ENCODE measurements around the gene BPTF. TPM values are rescaled to one million over a fixed set of nuclear protein-coding genes. Genes with fewer than 3 reads are reported as not detected.

The BPTF gene
- total RNA-seq, 4 donors from 2014 or later = 29.3 to 43.9 (median 38.1) TPM

DNA sequence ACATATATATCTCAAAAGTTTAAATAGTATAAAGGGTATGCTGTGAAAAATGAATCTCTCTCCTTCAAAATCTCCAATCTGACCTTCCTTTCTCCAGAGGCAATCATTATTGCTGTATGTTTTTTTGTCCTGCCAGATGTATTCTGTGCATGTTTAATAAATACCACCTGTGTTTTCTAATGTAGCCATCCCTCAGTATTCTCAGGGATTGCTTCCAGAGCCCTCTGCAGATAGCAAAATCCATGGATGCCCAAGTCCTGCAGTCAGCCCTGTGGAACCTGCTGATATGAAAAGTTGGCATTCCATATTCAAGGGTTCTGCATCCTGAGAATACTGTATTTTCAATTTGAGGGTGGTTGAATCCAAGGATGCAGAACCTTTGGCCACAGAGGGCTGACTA, 42.9 kb downstream of the BPTF start:
- DNase-seq (no peak), ATAC-seq (no peak)
- TF ChIP-seq POLR2A (IDR thresholded peaks at IDR 0.05) = no peak
- TF ChIP-seq, protein P1, sequence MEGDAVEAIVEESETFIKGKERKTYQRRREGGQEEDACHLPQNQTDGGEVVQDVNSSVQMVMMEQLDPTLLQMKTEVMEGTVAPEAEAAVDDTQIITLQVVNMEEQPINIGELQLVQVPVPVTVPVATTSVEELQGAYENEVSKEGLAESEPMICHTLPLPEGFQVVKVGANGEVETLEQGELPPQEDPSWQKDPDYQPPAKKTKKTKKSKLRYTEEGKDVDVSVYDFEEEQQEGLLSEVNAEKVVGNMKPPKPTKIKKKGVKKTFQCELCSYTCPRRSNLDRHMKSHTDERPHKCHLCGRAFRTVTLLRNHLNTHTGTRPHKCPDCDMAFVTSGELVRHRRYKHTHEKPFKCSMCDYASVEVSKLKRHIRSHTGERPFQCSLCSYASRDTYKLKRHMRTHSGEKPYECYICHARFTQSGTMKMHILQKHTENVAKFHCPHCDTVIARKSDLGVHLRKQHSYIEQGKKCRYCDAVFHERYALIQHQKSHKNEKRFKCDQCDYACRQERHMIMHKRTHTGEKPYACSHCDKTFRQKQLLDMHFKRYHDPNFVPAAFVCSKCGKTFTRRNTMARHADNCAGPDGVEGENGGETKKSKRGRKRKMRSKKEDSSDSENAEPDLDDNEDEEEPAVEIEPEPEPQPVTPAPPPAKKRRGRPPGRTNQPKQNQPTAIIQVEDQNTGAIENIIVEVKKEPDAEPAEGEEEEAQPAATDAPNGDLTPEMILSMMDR (IDR thresholded peaks at IDR 0.05 in 4 of 5, conservative IDR thresholded peaks at IDR 0.05 in 1 of 5) = no peak
- in situ Hi-C loops (cut with MboI; ENCODE audit: low sequenced_read_pairs in 4 of 4) (no loop called here), intact Hi-C loops (cut with DNase I; ENCODE audit: low total_unique reads) (no loop called here)
- H3K27ac ChIP-seq = no peak overlapping the region
- H3K9me3 ChIP-seq = no peaks in the 10 kb centered on the region
- H3K36me3 ChIP-seq = no peaks in the 10 kb centered on the region
- no peaks in the 10 kb centered on the region for H3K27me3 ChIP-seq
- H3K4me3 ChIP-seq = no peak overlapping the region
- peaks cover 0 to 5% of the 10 kb centered on the region in 2 donors for H3K4me1 ChIP-seq

DNA sequence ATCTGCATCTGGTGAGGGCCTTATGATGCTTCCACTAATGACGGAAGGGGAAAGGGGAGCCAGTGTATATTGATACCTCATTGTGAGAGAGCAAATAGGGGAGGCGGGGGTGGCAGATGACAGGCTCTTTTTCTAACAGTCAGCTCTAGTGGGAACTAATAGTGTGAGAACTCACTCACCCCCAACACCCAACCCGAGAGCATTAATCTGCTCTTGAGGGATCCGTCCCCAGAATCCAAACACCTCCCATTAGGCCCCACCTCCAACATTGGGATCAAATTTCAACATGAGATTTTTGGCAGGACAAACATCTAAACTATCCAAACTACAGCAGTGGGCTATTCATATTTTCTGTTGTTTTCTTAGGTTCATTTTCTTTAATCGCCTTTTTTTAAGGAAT, 54.4 kb downstream of the BPTF start:
- in situ Hi-C loops (cut with MboI; ENCODE audit: low sequenced_read_pairs in 4 of 4) (no loop called here), intact Hi-C loops (cut with DNase I; ENCODE audit: low total_unique reads) (no loop called here)
- Histone ChIP-seq H3K36me3 (peaks cover 0 to 35% of the 10 kb centered on the region in 2 donors), H3K9me3 (no peaks in the 10 kb centered on the region), H3K4me1 (peaks cover 0 to 4% of the 10 kb centered on the region in 2 donors), H3K4me3 (no peak overlapping the region), H3K27me3 (no peaks in the 10 kb centered on the region), H3K27ac (no peak overlapping the region)
- DNase-seq (no peak), ATAC-seq (no peak)
- TF ChIP-seq, protein P1 (IDR thresholded peaks at IDR 0.05 in 4 of 5, conservative IDR thresholded peaks at IDR 0.05 in 1 of 5) = no peak
- no peak for TF ChIP-seq POLR2A (IDR thresholded peaks at IDR 0.05)

DNA sequence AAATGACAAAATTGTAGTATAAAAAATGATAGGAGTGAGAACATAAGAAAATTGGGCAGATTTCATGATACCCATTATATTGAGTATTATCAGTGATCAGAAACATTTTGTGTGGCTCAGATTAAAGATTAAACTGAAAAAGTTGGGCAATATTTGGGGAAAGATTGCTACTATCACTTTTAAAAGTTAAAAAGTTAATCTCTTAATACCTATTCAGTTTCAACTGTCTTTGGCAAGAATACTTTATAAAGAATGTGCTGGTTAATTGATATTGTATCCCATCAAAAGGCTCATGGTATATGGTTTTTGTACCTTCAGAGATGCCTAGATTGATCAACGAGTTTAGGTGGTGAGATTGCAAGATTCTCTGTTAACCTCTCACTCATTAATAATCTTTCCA, 55.8 kb downstream of the BPTF start:
- intact Hi-C loops (cut with DNase I; ENCODE audit: low total_unique reads) (no loop called here), in situ Hi-C loops (cut with MboI; ENCODE audit: low sequenced_read_pairs in 4 of 4) (no loop called here)
- no peak for DNase-seq
- no peak for ATAC-seq
- no peak overlapping the region for H3K4me3 ChIP-seq
- no peak overlapping the region for H3K27ac ChIP-seq
- H3K27me3 ChIP-seq = no peaks in the 10 kb centered on the region
- TF ChIP-seq, protein P1 (IDR thresholded peaks at IDR 0.05 in 4 of 5, conservative IDR thresholded peaks at IDR 0.05 in 1 of 5) = no peak
- TF ChIP-seq POLR2A (IDR thresholded peaks at IDR 0.05) = no peak
- peaks cover 0 to 20% of the 10 kb centered on the region in 2 donors for H3K36me3 ChIP-seq
- no peaks in the 10 kb centered on the region for H3K9me3 ChIP-seq
- H3K4me1 ChIP-seq = peaks cover 0 to 4% of the 10 kb centered on the region in 2 donors

DNA sequence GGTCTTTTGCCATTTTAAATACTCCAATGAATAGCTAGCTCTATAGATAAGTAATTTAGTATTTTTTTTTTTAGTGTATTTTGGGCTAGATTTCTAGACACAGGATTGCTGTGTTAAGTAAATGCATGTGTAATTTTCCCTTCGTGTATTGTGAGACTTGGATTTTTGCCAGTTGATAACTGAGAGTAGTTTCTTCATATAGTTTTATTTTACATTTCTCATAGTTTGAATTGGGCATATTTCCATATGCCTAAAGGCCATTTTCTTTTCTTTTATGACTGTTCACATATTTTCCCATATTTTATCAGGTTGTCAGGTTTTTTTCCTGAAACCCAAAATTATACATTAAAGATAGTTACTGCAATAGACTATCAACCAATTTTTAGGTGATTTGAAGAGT, 59.4 kb downstream of the BPTF start:
- no peak for DNase-seq
- in situ Hi-C loops (cut with MboI; ENCODE audit: low sequenced_read_pairs in 4 of 4) (no loop called here), intact Hi-C loops (cut with DNase I; ENCODE audit: low total_unique reads) (no loop called here)
- ATAC-seq = no peak
- Histone ChIP-seq H3K4me3 (no peak overlapping the region), H3K27me3 (no peaks in the 10 kb centered on the region), H3K36me3 (peaks cover 0 to 17% of the 10 kb centered on the region in 2 donors), H3K4me1 (peaks cover 0 to 2% of the 10 kb centered on the region in 2 donors), H3K9me3 (no peaks in the 10 kb centered on the region), H3K27ac (no peak overlapping the region)
- TF ChIP-seq POLR2A (IDR thresholded peaks at IDR 0.05) = no peak
- TF ChIP-seq, protein P1 (IDR thresholded peaks at IDR 0.05 in 4 of 5, conservative IDR thresholded peaks at IDR 0.05 in 1 of 5) = no peak

DNA sequence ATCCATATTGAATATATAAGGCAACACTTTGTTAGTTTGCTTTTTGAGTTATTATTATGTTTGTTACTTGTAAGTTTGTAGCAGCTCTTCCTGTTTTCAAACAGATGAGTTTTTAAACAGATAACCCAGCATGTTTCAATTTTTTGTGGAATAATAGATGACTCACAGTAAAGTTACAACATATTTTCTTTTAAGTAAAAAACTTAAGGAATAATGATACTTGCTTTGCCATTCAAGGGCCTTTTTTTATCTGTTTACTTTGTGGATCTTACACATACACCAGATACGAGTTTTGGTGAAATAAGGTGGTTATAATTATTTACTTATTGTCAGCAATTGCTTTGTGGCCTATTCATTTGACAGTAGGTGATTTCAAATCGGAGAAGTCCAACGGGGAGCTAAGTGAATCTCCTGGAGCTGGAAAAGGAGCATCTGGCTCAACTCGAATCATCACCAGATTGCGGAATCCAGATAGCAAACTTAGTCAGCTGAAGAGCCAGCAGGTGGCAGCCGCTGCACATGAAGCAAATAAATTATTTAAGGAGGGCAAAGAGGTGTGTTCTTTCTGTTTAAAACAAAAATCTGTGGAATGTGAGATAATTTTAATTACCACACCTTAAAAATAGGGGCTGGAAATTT, 66.3 kb downstream of the BPTF start:
- in situ Hi-C loops (cut with MboI; ENCODE audit: low sequenced_read_pairs in 4 of 4) = no loop called here
- TF ChIP-seq POLR2A (IDR thresholded peaks at IDR 0.05) = no peak
- TF ChIP-seq, protein P1 (IDR thresholded peaks at IDR 0.05 in 4 of 5, conservative IDR thresholded peaks at IDR 0.05 in 1 of 5) = no peak
- H3K27ac ChIP-seq = no peak overlapping the region
- intact Hi-C loops (cut with DNase I; ENCODE audit: low total_unique reads) = no loop called here
- DNase-seq = no peak
- no peaks in the 10 kb centered on the region for H3K4me1 ChIP-seq
- H3K36me3 ChIP-seq = peaks cover 10 to 37% of the 10 kb centered on the region in 2 donors
- H3K27me3 ChIP-seq = no peaks in the 10 kb centered on the region
- no peaks in the 10 kb centered on the region for H3K9me3 ChIP-seq
- no peak for ATAC-seq
- H3K4me3 ChIP-seq = no peak overlapping the region
